ENCODE measurements around the gene DCN. TPM values are rescaled to one million over a fixed set of nuclear protein-coding genes. Genes with fewer than 3 reads are reported as not detected.

Gene DCN
- total RNA-seq, 1 donor from 2014 or later: 0.57 TPM

DNA sequence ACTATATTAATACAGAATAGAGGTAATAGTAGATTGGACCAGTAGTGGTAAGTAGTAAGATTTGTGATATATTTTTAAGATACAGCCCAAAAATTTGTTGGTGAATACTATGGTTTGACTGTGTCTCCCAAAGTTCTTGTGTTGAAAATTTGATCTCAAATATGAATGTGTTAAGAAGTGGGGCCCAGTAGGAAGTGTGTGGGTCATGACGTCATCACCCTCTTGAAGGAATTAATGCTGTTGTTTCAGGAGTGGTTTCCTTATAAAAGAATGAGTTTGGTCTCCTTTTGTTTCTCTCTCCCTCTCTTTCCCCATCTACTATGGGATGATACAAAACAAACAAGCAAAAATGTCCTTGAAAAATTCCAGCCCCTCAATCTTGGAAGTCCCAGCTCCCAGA lies 87.7 kb downstream of the DCN start:
- no peaks in the 10 kb centered on the region for H3K79me2 ChIP-seq (ENCODE audit: insufficient read depth, low read length)
- H4K20me1 ChIP-seq (ENCODE audit: insufficient read depth, low read length): no peaks in the 10 kb centered on the region
- Mint-ChIP-seq H3K4me1 (ENCODE audit: low read depth, unreplicated experiment) (peaks cover 39% of the 10 kb centered on the region), H3K9me3 (ENCODE audit: unreplicated experiment) (peaks cover 5% of the 10 kb centered on the region), H3K4me3 (ENCODE audit: unreplicated experiment) (no peak overlapping the region), H3K27me3 (ENCODE audit: low read depth, unreplicated experiment) (no peaks in the 10 kb centered on the region), H3K36me3 (ENCODE audit: low read depth, unreplicated experiment) (no peaks in the 10 kb centered on the region), H3K27ac (ENCODE audit: unreplicated experiment) (peak overlapping the region; percentile 35)
- peaks cover 16% of the 10 kb centered on the region for H3K4me1 ChIP-seq (ENCODE audit: insufficient read depth, low read length)
- no peak overlapping the region for H2AFZ ChIP-seq (ENCODE audit: low read depth, low read length)
- peak; percentile 41 for FAIRE-seq
- no peaks in the 10 kb centered on the region for H3K36me3 ChIP-seq (ENCODE audit: insufficient read depth, low read length)
- no peak overlapping the region for H3K4me2 ChIP-seq (ENCODE audit: low read length)
- DNase-seq (ENCODE audit: low read depth): no peak
- H3K9me3 ChIP-seq (ENCODE audit: insufficient read depth, low read depth, low read length): no peaks in the 10 kb centered on the region
- no peak overlapping the region for H3K27ac ChIP-seq (ENCODE audit: low read depth, low read length)
- H3K9ac ChIP-seq (ENCODE audit: low read length): no peak overlapping the region
- no peaks in the 10 kb centered on the region for H3K27me3 ChIP-seq (ENCODE audit: insufficient read depth, low read length)
- TF ChIP-seq EZH2 (IDR thresholded peaks at IDR 0.05; ENCODE audit: insufficient read depth, low read length): no peak
- TF ChIP-seq, protein P1, sequence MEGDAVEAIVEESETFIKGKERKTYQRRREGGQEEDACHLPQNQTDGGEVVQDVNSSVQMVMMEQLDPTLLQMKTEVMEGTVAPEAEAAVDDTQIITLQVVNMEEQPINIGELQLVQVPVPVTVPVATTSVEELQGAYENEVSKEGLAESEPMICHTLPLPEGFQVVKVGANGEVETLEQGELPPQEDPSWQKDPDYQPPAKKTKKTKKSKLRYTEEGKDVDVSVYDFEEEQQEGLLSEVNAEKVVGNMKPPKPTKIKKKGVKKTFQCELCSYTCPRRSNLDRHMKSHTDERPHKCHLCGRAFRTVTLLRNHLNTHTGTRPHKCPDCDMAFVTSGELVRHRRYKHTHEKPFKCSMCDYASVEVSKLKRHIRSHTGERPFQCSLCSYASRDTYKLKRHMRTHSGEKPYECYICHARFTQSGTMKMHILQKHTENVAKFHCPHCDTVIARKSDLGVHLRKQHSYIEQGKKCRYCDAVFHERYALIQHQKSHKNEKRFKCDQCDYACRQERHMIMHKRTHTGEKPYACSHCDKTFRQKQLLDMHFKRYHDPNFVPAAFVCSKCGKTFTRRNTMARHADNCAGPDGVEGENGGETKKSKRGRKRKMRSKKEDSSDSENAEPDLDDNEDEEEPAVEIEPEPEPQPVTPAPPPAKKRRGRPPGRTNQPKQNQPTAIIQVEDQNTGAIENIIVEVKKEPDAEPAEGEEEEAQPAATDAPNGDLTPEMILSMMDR (IDR thresholded peaks at IDR 0.05; ENCODE audit: insufficient read depth, low read depth, low read length): no peak
- H3K4me3 ChIP-seq (ENCODE audit: insufficient read depth, low read depth, low read length): no peak overlapping the region

DNA sequence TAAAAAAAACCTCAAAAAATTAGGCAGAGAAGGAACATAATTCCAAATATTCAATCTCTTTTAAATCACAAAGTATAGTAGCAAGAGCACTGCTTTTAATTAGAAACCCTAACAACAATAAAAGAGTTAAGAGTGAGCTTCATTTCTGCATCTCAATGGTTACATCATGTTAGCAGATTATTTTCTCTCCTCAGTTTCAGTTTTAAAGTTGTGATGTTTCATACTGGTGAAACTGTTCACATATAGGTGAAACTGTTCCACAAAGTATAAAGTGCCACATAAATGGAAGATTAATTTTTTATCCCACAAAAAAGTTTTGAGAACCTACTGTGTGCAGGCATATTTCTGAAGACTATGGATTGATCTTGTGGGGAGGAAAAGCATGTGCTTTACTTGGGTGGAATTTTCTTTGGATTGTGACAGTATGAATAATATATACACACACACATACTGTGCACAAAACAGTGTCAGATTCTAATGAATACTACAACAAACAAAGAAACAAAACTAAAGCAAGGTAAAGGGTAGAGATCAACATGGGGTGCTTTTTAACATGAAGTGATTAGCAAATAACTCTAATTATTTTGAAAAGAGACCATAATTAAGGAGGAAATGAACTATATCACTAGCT lies 88.5 kb downstream of the DCN start:
- Histone ChIP-seq H3K4me2 (ENCODE audit: low read length) (peak overlapping the region; percentile 39), H3K36me3 (ENCODE audit: insufficient read depth, low read length) (no peaks in the 10 kb centered on the region), H2AFZ (ENCODE audit: low read depth, low read length) (no peak overlapping the region), H3K79me2 (ENCODE audit: insufficient read depth, low read length) (no peaks in the 10 kb centered on the region), H3K27me3 (ENCODE audit: insufficient read depth, low read length) (no peaks in the 10 kb centered on the region), H3K9me3 (ENCODE audit: insufficient read depth, low read depth, low read length) (no peaks in the 10 kb centered on the region), H3K4me1 (ENCODE audit: insufficient read depth, low read length) (peaks cover 9% of the 10 kb centered on the region), H4K20me1 (ENCODE audit: insufficient read depth, low read length) (no peaks in the 10 kb centered on the region), H3K4me3 (ENCODE audit: insufficient read depth, low read depth, low read length) (no peak overlapping the region), H3K27ac (ENCODE audit: low read depth, low read length) (no peak overlapping the region), H3K9ac (ENCODE audit: low read length) (no peak overlapping the region)
- no peak overlapping the region for H3K4me3 Mint-ChIP-seq (ENCODE audit: unreplicated experiment)
- peak overlapping the region; percentile 35 for H3K27ac Mint-ChIP-seq (ENCODE audit: unreplicated experiment)
- TF ChIP-seq, protein P1 (IDR thresholded peaks at IDR 0.05; ENCODE audit: insufficient read depth, low read depth, low read length): no peak
- no peak for TF ChIP-seq EZH2 (IDR thresholded peaks at IDR 0.05; ENCODE audit: insufficient read depth, low read length)
- peaks cover 3% of the 10 kb centered on the region for H3K36me3 Mint-ChIP-seq (ENCODE audit: low read depth, unreplicated experiment)
- H3K4me1 Mint-ChIP-seq (ENCODE audit: low read depth, unreplicated experiment): peaks cover 31% of the 10 kb centered on the region
- H3K9me3 Mint-ChIP-seq (ENCODE audit: unreplicated experiment): peaks cover 12% of the 10 kb centered on the region
- peak; percentile 67 for FAIRE-seq
- DNase-seq (ENCODE audit: low read depth): no peak
- no peaks in the 10 kb centered on the region for H3K27me3 Mint-ChIP-seq (ENCODE audit: low read depth, unreplicated experiment)

GRCh38 chr12:91093341-91093740 lies 89.3 kb downstream of the DCN start:
- no peaks in the 10 kb centered on the region for H3K9me3 ChIP-seq (ENCODE audit: insufficient read depth, low read depth, low read length)
- no peak overlapping the region for H3K4me3 Mint-ChIP-seq (ENCODE audit: unreplicated experiment)
- H3K9me3 Mint-ChIP-seq (ENCODE audit: unreplicated experiment): peaks cover 19% of the 10 kb centered on the region
- DNase-seq (ENCODE audit: low read depth) (no peak), FAIRE-seq (no peak)
- H2AFZ ChIP-seq (ENCODE audit: low read depth, low read length): no peak overlapping the region
- no peaks in the 10 kb centered on the region for H3K79me2 ChIP-seq (ENCODE audit: insufficient read depth, low read length)
- no peak overlapping the region for H3K27ac Mint-ChIP-seq (ENCODE audit: unreplicated experiment)
- H3K27me3 Mint-ChIP-seq (ENCODE audit: low read depth, unreplicated experiment): no peaks in the 10 kb centered on the region
- no peak overlapping the region for H3K4me2 ChIP-seq (ENCODE audit: low read length)
- no peak overlapping the region for H3K27ac ChIP-seq (ENCODE audit: low read depth, low read length)
- no peak for TF ChIP-seq EZH2 (IDR thresholded peaks at IDR 0.05; ENCODE audit: insufficient read depth, low read length)
- TF ChIP-seq, protein P1 (IDR thresholded peaks at IDR 0.05; ENCODE audit: insufficient read depth, low read depth, low read length): no peak
- H3K36me3 Mint-ChIP-seq (ENCODE audit: low read depth, unreplicated experiment): peaks cover 3% of the 10 kb centered on the region
- H4K20me1 ChIP-seq (ENCODE audit: insufficient read depth, low read length): no peaks in the 10 kb centered on the region
- peaks cover 2% of the 10 kb centered on the region for H3K4me1 ChIP-seq (ENCODE audit: insufficient read depth, low read length)
- H3K4me3 ChIP-seq (ENCODE audit: insufficient read depth, low read depth, low read length): no peak overlapping the region
- H3K9ac ChIP-seq (ENCODE audit: low read length): no peak overlapping the region
- H3K27me3 ChIP-seq (ENCODE audit: insufficient read depth, low read length): no peaks in the 10 kb centered on the region
- no peaks in the 10 kb centered on the region for H3K36me3 ChIP-seq (ENCODE audit: insufficient read depth, low read length)
- H3K4me1 Mint-ChIP-seq (ENCODE audit: low read depth, unreplicated experiment): peaks cover 26% of the 10 kb centered on the region

Measured in astrocyte (in vitro differentiated cells and primary cell).